ENCODE data around the gene SLAMF8. TPM values are rescaled to one million over a fixed set of nuclear protein-coding genes. Genes with fewer than 3 reads are reported as not detected.

Gene SLAMF8
- total RNA-seq, 6 donors from 2014 or later, result 4.1 to 50.3 (median 27.6) TPM

DNA sequence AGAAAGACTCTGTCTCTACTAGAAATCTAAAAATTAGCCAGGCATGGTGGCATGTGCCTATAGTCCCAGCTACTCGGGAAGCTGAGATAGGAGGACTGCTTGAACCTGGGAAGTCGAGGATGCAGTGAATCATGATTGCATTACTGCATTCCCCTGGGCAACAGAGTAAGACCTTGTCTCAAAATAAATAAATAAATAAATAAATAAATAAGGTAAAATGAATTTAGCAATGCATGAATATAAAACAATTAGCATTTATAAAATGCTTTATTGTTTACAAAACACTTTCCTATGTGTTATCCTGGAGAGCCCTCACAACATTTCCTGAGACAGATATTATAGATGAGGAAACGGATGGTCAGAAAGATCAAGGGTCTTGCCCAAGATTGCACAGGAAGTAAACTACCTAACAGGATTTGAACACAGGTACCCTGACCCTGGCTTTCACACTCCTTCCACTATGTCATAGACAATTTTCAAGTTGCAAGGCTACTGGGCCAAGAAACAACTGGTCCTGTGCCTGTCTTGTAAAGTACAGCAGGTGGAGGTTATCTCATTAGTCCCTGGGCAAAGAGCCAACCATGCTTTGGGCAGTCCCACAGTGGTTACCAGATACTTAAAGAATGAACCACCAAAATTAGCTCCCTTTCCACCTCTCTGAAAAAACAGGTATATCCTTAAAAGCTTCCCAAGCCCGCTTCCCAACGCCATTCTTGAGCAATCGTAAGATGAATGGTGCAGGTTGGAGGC is 51.2 kb downstream of the SLAMF8 start:
- H3K4me3 ChIP-seq, result no peak overlapping the region
- no peaks in the 10 kb centered on the region for H3K27me3 ChIP-seq
- no peaks in the 10 kb centered on the region for H3K36me3 ChIP-seq
- ATAC-seq (ENCODE audit: low FRiP score in 2 of 2), result no peak
- DNase-seq, result no peak
- no peaks in the 10 kb centered on the region for H3K9me3 ChIP-seq
- TF ChIP-seq, protein P1, sequence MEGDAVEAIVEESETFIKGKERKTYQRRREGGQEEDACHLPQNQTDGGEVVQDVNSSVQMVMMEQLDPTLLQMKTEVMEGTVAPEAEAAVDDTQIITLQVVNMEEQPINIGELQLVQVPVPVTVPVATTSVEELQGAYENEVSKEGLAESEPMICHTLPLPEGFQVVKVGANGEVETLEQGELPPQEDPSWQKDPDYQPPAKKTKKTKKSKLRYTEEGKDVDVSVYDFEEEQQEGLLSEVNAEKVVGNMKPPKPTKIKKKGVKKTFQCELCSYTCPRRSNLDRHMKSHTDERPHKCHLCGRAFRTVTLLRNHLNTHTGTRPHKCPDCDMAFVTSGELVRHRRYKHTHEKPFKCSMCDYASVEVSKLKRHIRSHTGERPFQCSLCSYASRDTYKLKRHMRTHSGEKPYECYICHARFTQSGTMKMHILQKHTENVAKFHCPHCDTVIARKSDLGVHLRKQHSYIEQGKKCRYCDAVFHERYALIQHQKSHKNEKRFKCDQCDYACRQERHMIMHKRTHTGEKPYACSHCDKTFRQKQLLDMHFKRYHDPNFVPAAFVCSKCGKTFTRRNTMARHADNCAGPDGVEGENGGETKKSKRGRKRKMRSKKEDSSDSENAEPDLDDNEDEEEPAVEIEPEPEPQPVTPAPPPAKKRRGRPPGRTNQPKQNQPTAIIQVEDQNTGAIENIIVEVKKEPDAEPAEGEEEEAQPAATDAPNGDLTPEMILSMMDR (IDR thresholded peaks at IDR 0.05), result no peak
- no peak for TF ChIP-seq EP300 (IDR thresholded peaks at IDR 0.05)
- TF ChIP-seq POLR2AphosphoS5 (IDR thresholded peaks at IDR 0.05), result no peak
- no peak for TF ChIP-seq POLR2A (IDR thresholded peaks at IDR 0.05)
- H3K4me1 ChIP-seq, result peaks cover 3 to 12% (median 10%) of the 10 kb centered on the region in 4 donors
- WGBS, 2 donors, result 85 to 89% methylated on average over 6 of the region's 6 CpGs
- no peak overlapping the region for H3K27ac ChIP-seq

DNA sequence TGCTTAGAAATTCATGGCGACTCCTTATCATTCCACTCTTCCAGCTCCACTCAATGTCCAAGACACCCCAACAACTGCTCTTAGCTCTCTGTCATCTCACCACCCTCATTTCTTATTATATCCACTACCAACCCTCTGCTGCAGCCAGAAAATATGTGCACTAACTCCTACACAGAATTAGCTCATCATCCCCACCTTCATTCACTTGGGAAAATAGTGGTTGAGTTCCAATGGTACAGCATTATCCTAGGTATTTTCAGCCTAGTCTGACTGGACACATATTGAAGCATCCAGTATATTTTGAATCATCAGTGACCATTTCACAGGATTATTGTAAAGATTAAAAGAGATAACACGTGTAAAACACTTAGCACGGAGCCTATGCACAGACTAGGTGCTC is 52.5 kb downstream of the SLAMF8 start:
- ATAC-seq (ENCODE audit: low FRiP score in 2 of 2), result no peak

GRCh38 chr1:159879977-159880376 is 53.3 kb downstream of the SLAMF8 start:
- peaks cover 3 to 12% (median 10%) of the 10 kb centered on the region in 4 donors for H3K4me1 ChIP-seq
- 65 to 77% methylated on average over 4 of the region's 4 CpGs for WGBS, 2 donors
- H3K27me3 ChIP-seq, result no peaks in the 10 kb centered on the region
- H3K36me3 ChIP-seq, result no peaks in the 10 kb centered on the region
- DNase-seq, result no peak
- no peaks in the 10 kb centered on the region for H3K9me3 ChIP-seq
- peak in 1 of 4 donors; percentile 3 for TF ChIP-seq EP300 (IDR thresholded peaks at IDR 0.05)
- no peak for TF ChIP-seq POLR2A (IDR thresholded peaks at IDR 0.05)
- no peak overlapping the region for H3K4me3 ChIP-seq
- peak overlapping the region in 1 of 4 donors; percentile 24 for H3K27ac ChIP-seq
- no peak for ATAC-seq (ENCODE audit: low FRiP score in 2 of 2)

More for the DNA sequence above, 52.5 kb downstream of the SLAMF8 start:
- no peaks in the 10 kb centered on the region for H3K36me3 ChIP-seq
- no peak overlapping the region for H3K4me3 ChIP-seq
- peaks cover 3 to 12% (median 10%) of the 10 kb centered on the region in 4 donors for H3K4me1 ChIP-seq
- TF ChIP-seq POLR2A (IDR thresholded peaks at IDR 0.05) (no peak), POLR2AphosphoS5 (IDR thresholded peaks at IDR 0.05) (no peak), EP300 (IDR thresholded peaks at IDR 0.05) (no peak)
- TF ChIP-seq, protein P1 (IDR thresholded peaks at IDR 0.05), result no peak
- WGBS, 2 donors, result 91 to 92% methylated on average over 3 of the region's 3 CpGs
- no peaks in the 10 kb centered on the region for H3K9me3 ChIP-seq
- no peak for DNase-seq
- H3K27ac ChIP-seq, result no peak overlapping the region
- no peaks in the 10 kb centered on the region for H3K27me3 ChIP-seq

DNA sequence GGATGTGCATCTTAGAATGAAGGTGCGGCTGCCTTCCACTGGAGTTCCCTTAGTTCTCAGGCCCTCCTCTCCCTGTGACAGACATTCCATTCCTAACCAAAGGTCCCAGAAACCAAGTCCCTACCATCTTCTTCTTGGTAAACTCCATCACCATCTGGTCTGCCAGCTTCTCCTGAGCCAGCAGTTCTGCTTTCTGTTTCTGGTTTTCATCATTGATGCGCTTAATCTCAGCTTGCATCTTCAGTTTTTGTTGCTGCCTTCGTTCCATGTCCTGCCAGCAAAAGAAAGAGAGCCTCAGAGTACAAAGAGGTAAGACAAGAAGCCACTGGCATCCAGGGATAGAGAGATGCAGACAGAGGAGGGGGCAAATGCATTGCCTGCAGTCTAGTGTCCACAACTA is 53.8 kb downstream of the SLAMF8 start:
- DNase-seq (no peak), ATAC-seq (ENCODE audit: low FRiP score in 2 of 2) (no peak)
- peaks cover 3 to 12% (median 10%) of the 10 kb centered on the region in 4 donors for H3K4me1 ChIP-seq
- H3K4me3 ChIP-seq, result no peak overlapping the region
- no peaks in the 10 kb centered on the region for H3K27me3 ChIP-seq
- no peaks in the 10 kb centered on the region for H3K9me3 ChIP-seq
- H3K36me3 ChIP-seq, result no peaks in the 10 kb centered on the region
- H3K27ac ChIP-seq, result peak overlapping the region in 1 of 4 donors; percentile 24
- WGBS, 2 donors, result 70 to 84% methylated on average over 3 of the region's 3 CpGs
- TF ChIP-seq POLR2A (IDR thresholded peaks at IDR 0.05), result no peak
- no peak for TF ChIP-seq POLR2AphosphoS5 (IDR thresholded peaks at IDR 0.05)
- no peak for TF ChIP-seq EP300 (IDR thresholded peaks at IDR 0.05)
- TF ChIP-seq, protein P1 (IDR thresholded peaks at IDR 0.05), result no peak

GRCh38 chr1:159881622-159882526 is 55.2 kb downstream of the SLAMF8 start:
- WGBS, 2 donors, result 57 to 62% methylated on average over 6 of the region's 6 CpGs
- H3K27ac ChIP-seq, result no peak overlapping the region
- no peaks in the 10 kb centered on the region for H3K27me3 ChIP-seq
- ATAC-seq (ENCODE audit: low FRiP score in 2 of 2) (peak in 1 of 2 donors; percentile 37), DNase-seq (peak in 1 of 2 donors; percentile 82)
- peaks cover 3 to 12% (median 10%) of the 10 kb centered on the region in 4 donors for H3K4me1 ChIP-seq
- no peak overlapping the region for H3K4me3 ChIP-seq
- TF ChIP-seq POLR2A (IDR thresholded peaks at IDR 0.05), result no peak
- no peak for TF ChIP-seq EP300 (IDR thresholded peaks at IDR 0.05)
- TF ChIP-seq POLR2AphosphoS5 (IDR thresholded peaks at IDR 0.05), result peak in 1 of 2 donors; percentile 14
- TF ChIP-seq, protein P1 (IDR thresholded peaks at IDR 0.05), result no peak
- H3K9me3 ChIP-seq, result no peaks in the 10 kb centered on the region
- no peaks in the 10 kb centered on the region for H3K36me3 ChIP-seq

Data from upper lobe of left lung (tissue), 6 donors.